SK-N-SH (cell line): ENCODE data around the gene MNX1. TPM values are rescaled to one million over a fixed set of nuclear protein-coding genes. Genes with fewer than 3 reads are reported as not detected.

Source experiments
- CTCF ChIA-PET: fragments of 300-600, 350-600 bp; formaldehyde crosslinking; extraction: SDS; loops from one replicate; lab custom pipeline; 2021; lab: Yijun Ruan, JAX
- POLR2A ChIA-PET: fragments of 350-600 bp; sonication (Branson Sonifier 250); formaldehyde crosslinking; extraction: SDS; loops from one replicate; lab custom pipeline; 2020; ENCODE audit warnings: antibody characterized with exemption, inconsistent platforms; lab: Yijun Ruan, JAX
- DNase-seq: peaks from one replicate; pipeline ENCODE4 v3.0.0; 2012
- H2AFZ ChIP-seq: fragments of 200-600 bp; sonication (generic); 2 replicates; pipeline ENCODE4 v1.8.1; 2016; ENCODE audit warnings: antibody characterized with exemption, mild to moderate bottlenecking, low read depth
- H3F3A ChIP-seq: fragments of 200-600 bp; sonication (generic); replicated peaks from 2 replicates; pipeline ENCODE3; 2016; ENCODE audit warnings: antibody characterized with exemption, mild to moderate bottlenecking; ENCODE audit not compliant: insufficient read depth
- H3K27ac ChIP-seq, 2 experiments: fragments of 200-500 bp in 1 of 2; fragments of 200-600 bp in 1 of 2; sonication (Bioruptor generic) in 1 of 2; sonication (generic), shearing (Covaris generic) in 1 of 2; 2 replicates each; pipeline versions ENCODE4 v1.5.1 to v1.6.1; 2014 to 2016; ENCODE audit warnings: low read depth in 2 of 2, inconsistent platforms in 1 of 2, low read length in 1 of 2, mild to moderate bottlenecking in 1 of 2, mixed read lengths in 1 of 2
- H3K27me3 ChIP-seq: fragments of 200-600 bp; sonication (generic), shearing (Covaris generic); 2 replicates; pipeline ENCODE4 v1.6.1; 2016; ENCODE audit warnings: mixed run types; ENCODE audit not compliant: insufficient read depth
- H3K36me3 ChIP-seq, 2 experiments: fragments of 200-500 bp in 1 of 2; fragments of 200-600 bp in 1 of 2; sonication (Bioruptor generic) in 1 of 2; sonication (generic) in 1 of 2; replicated peaks in 1 of 2; 2 replicates each; pipeline versions ENCODE3 to v1.5.1; 2014 to 2016; ENCODE audit warnings: low read length in 1 of 2, mild to moderate bottlenecking in 1 of 2; ENCODE audit not compliant: insufficient read depth in 2 of 2, control insufficient read depth in 1 of 2
- H3K4me1 ChIP-seq, 2 experiments: fragments of 200-500 bp in 1 of 2; fragments of 200-600 bp in 1 of 2; sonication (Bioruptor generic) in 1 of 2; sonication (generic), shearing (Covaris generic) in 1 of 2; 2 replicates each; pipeline versions ENCODE4 v1.5.1 to v1.6.1; 2014 to 2016; ENCODE audit warnings: low read depth in 1 of 2, low read length in 1 of 2, mixed run types in 1 of 2; ENCODE audit not compliant: insufficient read depth in 2 of 2, control insufficient read depth in 1 of 2
- H3K4me2 ChIP-seq: fragments of 200-600 bp; sonication (generic), shearing (Covaris generic); 2 replicates; pipeline ENCODE4 v1.6.1; 2017; ENCODE audit warnings: mixed run types
- H3K4me3 ChIP-seq, 2 experiments: fragments of 200-500 bp in 1 of 2; fragments of 200-600 bp in 1 of 2; sonication (Bioruptor generic) in 1 of 2; sonication (generic), shearing (Covaris generic) in 1 of 2; 2 replicates each; pipeline versions ENCODE4 v1.5.1 to v1.8.1; 2014 to 2016; ENCODE audit warnings: low read depth in 2 of 2, inconsistent platforms in 1 of 2, low read length in 1 of 2, mild to moderate bottlenecking in 1 of 2, mixed read lengths in 1 of 2, moderate library complexity in 1 of 2
- H3K79me2 ChIP-seq: fragments of 200-600 bp; sonication (generic); 2 replicates; pipeline ENCODE4 v1.8.1; 2017; ENCODE audit warnings: mild to moderate bottlenecking; ENCODE audit not compliant: insufficient read depth
- H3K9ac ChIP-seq: fragments of 200-600 bp; sonication (generic); 2 replicates; pipeline ENCODE4 v1.6.1; 2017; ENCODE audit warnings: mixed run types
- H3K9me2 ChIP-seq: fragments of 200-600 bp; sonication (generic); 2 replicates; pipeline ENCODE4 v1.6.1; 2017; ENCODE audit warnings: mixed run types
- H3K9me3 ChIP-seq: fragments of 200-600 bp; sonication (generic); 2 replicates; pipeline ENCODE4 v1.6.1; 2017; ENCODE audit warnings: mixed run types, mild to moderate bottlenecking, moderate library complexity
- H4K20me1 ChIP-seq: fragments of 200-600 bp; sonication (generic); 2 replicates; pipeline ENCODE4 v1.6.1; 2017; ENCODE audit warnings: mild to moderate bottlenecking, mixed run types; ENCODE audit not compliant: insufficient read depth
- ELF1 ChIP-seq: IDR thresholded peaks from 2 replicates; pipeline ENCODE4 v1.4.0; 2012
- EP300 ChIP-seq, 2 experiments: IDR thresholded peaks; 2 replicates each; pipeline versions ENCODE4 v1.4.0 to v1.6.1; 2012; ENCODE audit warnings: borderline replicate concordance in 1 of 2, low read depth in 1 of 2, low read length in 1 of 2
- FOXM1 ChIP-seq: IDR thresholded peaks from 2 replicates; pipeline ENCODE4 v1.4.0; 2012; ENCODE audit warnings: low read depth, mild to moderate bottlenecking
- GABPA ChIP-seq: IDR thresholded peaks from 2 replicates; pipeline ENCODE4 v1.4.0; 2012; ENCODE audit warnings: low read depth, mild to moderate bottlenecking
- MEF2A ChIP-seq: IDR thresholded peaks from 2 replicates; pipeline ENCODE4 v1.4.0; 2012; ENCODE audit warnings: low read depth, borderline replicate concordance
- NFIC ChIP-seq: IDR thresholded peaks from 2 replicates; pipeline ENCODE4 v1.4.0; 2012; ENCODE audit warnings: borderline replicate concordance
- POLR2AphosphoS5 ChIP-seq: IDR thresholded peaks from 2 replicates; pipeline ENCODE4 v1.6.1; 2012; ENCODE audit warnings: low read depth, low read length
- WGBS: methylation state at CpG from one replicate; pipeline ENCODE4 v1.1.6; 2017; ENCODE audit warnings: low lambda C conversion rate; 5-methylcytosine and 5-hydroxymethylcytosine counted together
- polyA plus RNA-seq, 3 experiments: library from polyadenylated mRNA; depleted of rRNA; stranded (reverse); fragments of >200 nt; gene quantifications; 2 replicates each; pipeline ENCODE4 v1.2.3, GENCODE V29; 2012
- TF ChIP-seq, protein P1 (sequence below): fragments of 200-600 bp; sonication (generic); IDR thresholded peaks from 2 replicates; pipeline ENCODE4 v1.6.1; 2017; ENCODE audit warnings: antibody characterized with exemption, mild to moderate bottlenecking, moderate library complexity
- TF ChIP-seq, protein P2 (sequence below): IDR thresholded peaks from 2 replicates; pipeline ENCODE4; 2012

Gene MNX1
- polyA plus RNA-seq, 1 of the 3 experiments (the other 2 are of a cell fraction): not detected

GRCh38 chr7:157027568-157028198 lies 17.2 kb upstream of the MNX1 start:
- POLR2A ChIA-PET: no interaction called here
- peak; percentile 10 for DNase-seq

DNA sequence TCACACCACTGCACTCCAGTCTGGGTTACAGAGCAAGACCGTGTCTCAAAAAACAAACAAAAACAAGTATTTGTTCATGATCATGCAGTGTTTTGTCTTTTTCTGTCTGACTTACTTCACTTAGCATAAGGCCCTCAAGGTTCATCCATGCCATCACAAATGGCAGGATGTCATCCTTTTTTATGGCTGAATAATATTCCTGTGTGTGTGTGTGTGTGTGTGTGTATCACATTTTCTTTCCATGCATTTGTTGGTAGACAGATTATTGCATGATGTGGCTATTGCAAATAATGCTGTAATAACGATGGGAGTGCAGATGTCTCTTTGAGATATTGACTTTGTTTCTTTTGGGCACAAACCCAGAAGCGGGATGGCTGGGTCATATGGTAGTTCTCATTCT lies 14.3 kb upstream of the MNX1 start:
- Histone ChIP-seq H4K20me1 (peaks cover 4% of the 10 kb centered on the region), H3K27me3 (peaks cover 98% of the 10 kb centered on the region), H3K79me2 (no peaks in the 10 kb centered on the region), H3F3A (peaks cover 5% of the 10 kb centered on the region), H2AFZ (no peak overlapping the region), H3K9ac (no peak overlapping the region), H3K27ac (no peak overlapping the region), H3K4me3 (no peak overlapping the region), H3K36me3 (no peaks in the 10 kb centered on the region), H3K9me2 (no peaks in the 10 kb centered on the region), H3K4me1 (no peaks in the 10 kb centered on the region; a peak in 1 of 4 replicates), H3K4me2 (no peak overlapping the region), H3K9me3 (no peaks in the 10 kb centered on the region)
- ChIA-PET POLR2A (no interaction called here), CTCF (interaction anchor here (1.5 kb wide), 1 partner anchor 200 kb away, joined by 6 read pairs; no protein-coding TSS in a partner anchor)
- TF ChIP-seq NFIC: no peak
- TF ChIP-seq, protein P1, sequence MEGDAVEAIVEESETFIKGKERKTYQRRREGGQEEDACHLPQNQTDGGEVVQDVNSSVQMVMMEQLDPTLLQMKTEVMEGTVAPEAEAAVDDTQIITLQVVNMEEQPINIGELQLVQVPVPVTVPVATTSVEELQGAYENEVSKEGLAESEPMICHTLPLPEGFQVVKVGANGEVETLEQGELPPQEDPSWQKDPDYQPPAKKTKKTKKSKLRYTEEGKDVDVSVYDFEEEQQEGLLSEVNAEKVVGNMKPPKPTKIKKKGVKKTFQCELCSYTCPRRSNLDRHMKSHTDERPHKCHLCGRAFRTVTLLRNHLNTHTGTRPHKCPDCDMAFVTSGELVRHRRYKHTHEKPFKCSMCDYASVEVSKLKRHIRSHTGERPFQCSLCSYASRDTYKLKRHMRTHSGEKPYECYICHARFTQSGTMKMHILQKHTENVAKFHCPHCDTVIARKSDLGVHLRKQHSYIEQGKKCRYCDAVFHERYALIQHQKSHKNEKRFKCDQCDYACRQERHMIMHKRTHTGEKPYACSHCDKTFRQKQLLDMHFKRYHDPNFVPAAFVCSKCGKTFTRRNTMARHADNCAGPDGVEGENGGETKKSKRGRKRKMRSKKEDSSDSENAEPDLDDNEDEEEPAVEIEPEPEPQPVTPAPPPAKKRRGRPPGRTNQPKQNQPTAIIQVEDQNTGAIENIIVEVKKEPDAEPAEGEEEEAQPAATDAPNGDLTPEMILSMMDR: no peak
- DNase-seq: no peak
- WGBS: 21% methylated on average over 3 of the region's 3 CpGs

More at GRCh38 chr7:157027568-157028198, 17.2 kb upstream of the MNX1 start:
- no peak overlapping the region for H3K4me2 ChIP-seq
- no peak overlapping the region for H3K9ac ChIP-seq
- no peaks in the 10 kb centered on the region for H3K9me2 ChIP-seq
- H3K4me3 ChIP-seq: no peak overlapping the region
- H4K20me1 ChIP-seq: no peaks in the 10 kb centered on the region
- H3K27ac ChIP-seq: no peak overlapping the region
- H3K36me3 ChIP-seq: no peaks in the 10 kb centered on the region
- no peak overlapping the region for H2AFZ ChIP-seq
- WGBS: 27% methylated on average over 11 of the region's 11 CpGs
- no peak for TF ChIP-seq MEF2A
- no peak for TF ChIP-seq POLR2AphosphoS5
- TF ChIP-seq ELF1: no peak
- TF ChIP-seq, protein P2, sequence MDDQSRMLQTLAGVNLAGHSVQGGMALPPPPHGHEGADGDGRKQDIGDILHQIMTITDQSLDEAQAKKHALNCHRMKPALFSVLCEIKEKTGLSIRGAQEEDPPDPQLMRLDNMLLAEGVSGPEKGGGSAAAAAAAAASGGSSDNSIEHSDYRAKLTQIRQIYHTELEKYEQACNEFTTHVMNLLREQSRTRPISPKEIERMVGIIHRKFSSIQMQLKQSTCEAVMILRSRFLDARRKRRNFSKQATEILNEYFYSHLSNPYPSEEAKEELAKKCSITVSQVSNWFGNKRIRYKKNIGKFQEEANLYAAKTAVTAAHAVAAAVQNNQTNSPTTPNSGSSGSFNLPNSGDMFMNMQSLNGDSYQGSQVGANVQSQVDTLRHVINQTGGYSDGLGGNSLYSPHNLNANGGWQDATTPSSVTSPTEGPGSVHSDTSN: no peak
- no peak for TF ChIP-seq FOXM1
- no peak for TF ChIP-seq GABPA
- H3F3A ChIP-seq: peaks cover 5% of the 10 kb centered on the region
- CTCF ChIA-PET: interaction anchor here (0.8 to 1.4 kb wide), 2 partner anchors 27 to 246 kb away, joined by 3 to 5 read pairs; no protein-coding TSS in a partner anchor
- H3K4me1 ChIP-seq: no peaks in the 10 kb centered on the region
- peaks cover 95% of the 10 kb centered on the region for H3K27me3 ChIP-seq
- no peaks in the 10 kb centered on the region for H3K9me3 ChIP-seq
- no peaks in the 10 kb centered on the region for H3K79me2 ChIP-seq

DNA sequence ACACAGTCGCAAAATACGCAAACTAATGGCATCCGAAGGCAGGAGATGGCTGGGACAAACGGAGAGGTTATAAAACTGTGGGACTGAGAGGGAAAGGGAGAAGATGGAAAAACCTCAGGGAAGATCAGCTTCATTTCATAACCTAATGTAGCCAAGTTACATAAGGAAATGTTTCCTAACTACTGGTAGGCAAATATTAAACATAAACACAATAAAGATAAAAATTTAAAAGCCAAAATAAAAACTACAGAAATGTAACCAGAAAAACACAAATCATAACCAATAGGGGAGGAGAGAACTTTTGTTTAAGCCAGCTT lies 13.1 kb upstream of the MNX1 start:
- Histone ChIP-seq H4K20me1 (peaks cover 5% of the 10 kb centered on the region), H3K4me2 (no peak overlapping the region), H2AFZ (no peak overlapping the region), H3K27ac (no peak overlapping the region), H3K79me2 (no peaks in the 10 kb centered on the region), H3K27me3 (peaks cover 100% of the 10 kb centered on the region), H3K9me2 (no peaks in the 10 kb centered on the region), H3K9me3 (no peaks in the 10 kb centered on the region), H3K9ac (no peak overlapping the region), H3K4me1 (no peaks in the 10 kb centered on the region; a peak in 1 of 4 replicates), H3F3A (peaks cover 5% of the 10 kb centered on the region), H3K36me3 (no peaks in the 10 kb centered on the region), H3K4me3 (no peak overlapping the region)
- no peak for DNase-seq
- ChIA-PET CTCF (interaction anchor here (0.8 to 1.5 kb wide), 4 partner anchors 15 to 201 kb away, joined by 3 to 6 read pairs (median 4); no protein-coding TSS in a partner anchor), POLR2A (no interaction called here)
- TF ChIP-seq EP300 (IDR thresholded peaks at IDR 0.05; ENCODE audit: borderline replicate concordance in 1 of 2, low read depth in 1 of 2, low read length in 1 of 2): no peak
- 11% methylated on average over 4 of the region's 4 CpGs for WGBS
